Heart right ventricle (tissue), 16 donors: ENCODE results near the gene WDR1. TPM values are rescaled to one million over a fixed set of nuclear protein-coding genes. Genes with fewer than 3 reads are reported as not detected.

ENCODE experiments used
- ATAC-seq, 8 donors: fragments of 200-7000 bp; cut with Tn5 transposase; one replicate each; pipeline ENCODE4 v1.9.1; 2020; ENCODE audit warnings: mild to moderate bottlenecking in 8 of 8, moderate library complexity in 8 of 8, moderate number of reproducible peaks in 1 of 8
- DNase-seq, 2 donors: peaks; one replicate each; pipeline ENCODE4 v3.0.0-alpha.2; 2020
- H3K27ac ChIP-seq, 10 donors: fragments of 200-600 bp; sonication (generic) in 2 of 10; one replicate each; pipeline versions ENCODE4 v1.5.0 to v1.8.0; 2020 to 2022; ENCODE audit warnings: mild to moderate bottlenecking in 3 of 10
- H3K27me3 ChIP-seq, 7 donors: fragments of 200-600 bp; one replicate each; pipeline ENCODE4 v1.8.0; 2021 to 2022; ENCODE audit warnings: mild to moderate bottlenecking in 2 of 7
- H3K36me3 ChIP-seq, 9 donors: fragments of 200-600 bp; sonication (generic) in 1 of 9; one replicate each; pipeline versions ENCODE4 v1.5.0 to v1.8.0; 2020 to 2022; ENCODE audit warnings: mild to moderate bottlenecking in 2 of 9
- H3K4me1 ChIP-seq, 9 donors: fragments of 200-600 bp; sonication (generic) in 1 of 9; one replicate each; pipeline versions ENCODE4 v1.5.0 to v1.8.0; 2020 to 2022; ENCODE audit warnings: mild to moderate bottlenecking in 4 of 9
- H3K4me3 ChIP-seq, 10 donors: fragments of 200-600 bp; sonication (generic) in 2 of 10; one replicate each; pipeline versions ENCODE4 v1.5.0 to v1.8.0; 2020 to 2022; ENCODE audit warnings: mild to moderate bottlenecking in 7 of 10, moderate library complexity in 2 of 10
- H3K9me3 ChIP-seq, 11 donors: fragments of 200-600 bp in 10 of 11; sonication (generic) in 2 of 11; one replicate each; pipeline versions ENCODE4 v1.5.0 to v1.8.0; 2013 to 2022; ENCODE audit warnings: mild to moderate bottlenecking in 2 of 11, control low read depth in 1 of 11, moderate library complexity in 1 of 11
- CTCF ChIP-seq, 9 donors: fragments of 200-600 bp; sonication (generic) in 2 of 9; IDR thresholded peaks; one replicate each; pipeline versions ENCODE4 v1.5.0 to v1.8.0; 2021 to 2022; ENCODE audit warnings: antibody characterized with exemption in 9 of 9, mild to moderate bottlenecking in 5 of 9, moderate library complexity in 1 of 9
- WGBS, 2 donors: extraction: QIAGEN DNeasy Blood & Tissue Kit; methylation state at CpG; one replicate each; pipeline ENCODE4 v1.1.7; 2013; ENCODE audit warnings: inconsistent platforms in 1 of 2; 5-methylcytosine and 5-hydroxymethylcytosine counted together
- intact Hi-C, 10 donors: fragments of 100-400 bp; cut with DNase I; formaldehyde crosslinking; loops; one replicate each; pipeline versions ENCODE4 v1.11.1 to v1.14.2; 2022
- polyA plus RNA-seq, 2 donors: library from polyadenylated mRNA; stranded (reverse); fragments of 200-250 nt; gene quantifications; one replicate each; pipeline ENCODE4 v1.2.3, GENCODE V29; 2013
- total RNA-seq, 10 donors: library from RNA; stranded (reverse); fragmentation: NEBNext Ultra II Directional in 3 of 10; extraction: Animal tissue kit (Norgen Biotek cat#: 25700) in 3 of 10; gene quantifications; one replicate each; pipeline versions ENCODE4 v1.2.1 to v1.2.4, GENCODE V29; 2021 to 2023
- donor health status: Arrhythmogenic right ventricular cardiomyopathy.
- donor health status: ischemic (EF 13 %, LVEDD 7.1; RV severe dilation, severe dysfunction).
- donor health status: healthy with polysubstance abuse.
- donor health status: DM: no; HTN: yes; CAD: no.
- donor health status: DM: no; HTN: no; CAD: no.
- donor health status: ischemic (EF 25% LVEDD 6.9; RV normal size, moderate dysfunction).
- donor health status: ischemic (EF 25% LVEDD 5.7; RV mildly dilated, moderate dysfunction).
- donor health status: healthy.
- donor health status: DM: yes; HTN: yes; CAD: no.
- donor health status: Ischemic cardiomyopathy.
- donor health status: ischemic (EF 35%, LVEDD 5.7; RV mildly dilated, moderate dysfunction).
- donor health status: nonischemic (EF 11% LVEDD 7.7; RV severe dilation, severe dysfunction).
- donor health status: DM: yes; HTN: yes; CAD: no.
- donor health status: PGD.
- donor health status: ischemic (EF 29% LVEDD 5.4; RV normal size, mild dysfunction).
- donor health status: nonischemic (EF 23%, LVEDD 6.1; RV moderate dilation, normal function).

WDR1 gene
- total and polyA plus RNA-seq, 12 donors: 51.9 to 302 (median 177) TPM

DNA sequence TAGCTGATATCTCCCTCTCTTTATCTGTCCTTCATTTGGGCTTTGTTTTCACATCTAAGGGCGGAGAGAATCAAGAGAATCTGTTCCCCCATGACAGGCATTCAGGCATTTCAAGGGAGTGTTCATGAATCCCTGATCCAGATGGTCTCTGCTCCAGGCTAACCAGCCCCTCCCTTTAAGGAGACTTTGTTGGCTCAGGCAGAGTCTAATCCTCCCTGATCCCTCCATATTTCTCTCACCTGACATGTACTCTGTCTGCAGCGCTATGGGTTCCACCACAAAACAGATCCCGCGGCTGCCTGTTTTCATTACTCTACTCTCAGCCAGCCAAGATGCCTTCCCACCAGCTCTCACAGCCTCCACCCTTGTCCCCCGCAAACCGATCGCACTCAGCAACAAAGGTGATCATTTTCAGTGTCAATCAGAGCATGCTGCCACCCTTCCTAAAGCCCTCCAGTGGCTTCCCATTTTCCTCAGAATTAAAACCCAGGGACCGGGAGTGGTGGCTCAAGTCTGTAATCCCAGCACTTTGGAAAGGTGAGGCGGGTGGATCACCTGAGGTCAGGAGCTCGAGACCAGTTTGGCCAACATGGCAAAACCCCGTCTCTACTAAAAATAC is 65.0 kb downstream of the WDR1 start:
- H3K4me3 ChIP-seq: no peak overlapping the region
- ATAC-seq (no peak), DNase-seq (no peak)
- intact Hi-C loops: loop anchor here in 1 of 10 donors (2.0 kb wide), 1 partner anchor 19 kb away; no protein-coding TSS in a partner anchor
- 91 to 94% methylated on average over 11 of the region's 11 CpGs for WGBS, 2 donors
- H3K4me1 ChIP-seq: peaks cover 0 to 32% (median 12%) of the 10 kb centered on the region in 9 donors
- no peaks in the 10 kb centered on the region for H3K36me3 ChIP-seq
- H3K27me3 ChIP-seq: no peaks in the 10 kb centered on the region
- no peaks in the 10 kb centered on the region for H3K9me3 ChIP-seq
- no peak for TF ChIP-seq CTCF (IDR thresholded peaks at IDR 0.05)
- H3K27ac ChIP-seq: no peak overlapping the region

DNA sequence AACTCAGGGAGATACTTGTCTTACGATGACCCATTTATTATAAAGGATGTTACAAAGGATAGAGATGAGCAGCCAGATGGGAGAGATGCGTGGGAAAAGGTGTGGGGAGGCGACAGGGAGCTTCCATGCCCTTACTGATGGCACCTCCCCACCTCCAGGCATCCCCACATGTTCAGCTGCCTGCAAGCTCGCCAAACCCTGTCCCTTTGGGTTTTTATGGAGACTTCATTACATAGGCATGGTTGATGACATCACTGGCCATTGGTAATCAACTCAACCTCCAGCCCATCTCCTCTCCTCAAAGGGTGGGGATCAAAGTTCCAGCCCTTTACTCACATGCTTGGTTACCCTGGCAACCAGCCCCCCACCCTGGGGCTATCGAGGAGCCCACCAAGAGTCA is 65.9 kb downstream of the WDR1 start:
- TF ChIP-seq CTCF (IDR thresholded peaks at IDR 0.05): no peak
- intact Hi-C loops: no loop called here
- Histone ChIP-seq H3K4me3 (no peak overlapping the region), H3K36me3 (no peaks in the 10 kb centered on the region), H3K27me3 (no peaks in the 10 kb centered on the region), H3K27ac (no peak overlapping the region), H3K9me3 (no peaks in the 10 kb centered on the region), H3K4me1 (peaks cover 0 to 32% (median 12%) of the 10 kb centered on the region in 9 donors)
- WGBS, 2 donors: 84 to 91% methylated on average over 5 of the region's 5 CpGs
- DNase-seq (no peak), ATAC-seq (no peak)

- no peak for ATAC-seq
- WGBS, 2 donors: 88% methylated on average over 3 of the region's 3 CpGs
Observed at GRCh38 chr4:10050261-10050661, 66.3 kb downstream of the WDR1 start.

DNA sequence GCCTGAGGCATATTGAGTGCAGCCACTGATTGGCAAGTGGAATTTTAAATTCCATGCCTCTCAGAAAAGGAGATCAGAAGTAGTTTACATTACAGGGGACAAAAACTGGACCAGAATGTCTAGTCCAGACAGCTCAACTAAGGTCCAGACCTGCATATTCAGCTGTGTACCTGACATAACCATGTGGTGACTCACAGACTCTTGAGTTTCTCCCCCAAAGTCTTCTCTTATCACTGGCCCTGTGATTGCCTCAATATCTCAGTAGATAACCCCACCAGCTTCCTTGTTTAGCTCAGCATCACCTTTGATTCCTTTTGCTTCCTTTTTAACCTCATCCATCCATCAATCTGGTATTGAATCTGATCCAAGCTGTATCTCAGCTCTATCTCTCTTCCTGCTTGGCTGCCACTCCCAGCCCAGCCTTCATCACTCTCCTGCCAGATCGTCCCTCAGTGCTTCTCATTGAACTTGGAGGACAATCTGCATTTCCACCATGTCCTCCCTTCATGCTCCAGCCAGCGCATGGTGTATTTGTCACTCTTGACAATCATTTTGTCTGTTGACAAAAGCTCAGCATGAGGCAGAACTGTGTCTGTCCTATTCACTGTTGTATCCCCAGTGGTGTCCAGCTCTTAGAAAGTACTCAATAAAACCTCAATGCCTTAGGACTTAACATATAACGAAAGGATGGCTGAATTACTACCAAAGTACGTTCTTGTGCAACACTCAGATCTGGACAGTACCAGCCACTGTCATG is 67.5 kb downstream of the WDR1 start:
- DNase-seq (no peak), ATAC-seq (no peak)
- H3K4me3 ChIP-seq: no peak overlapping the region
- intact Hi-C loops: loop anchor here in 1 of 10 donors (5.0 kb wide), 1 partner anchor 398 kb away; no protein-coding TSS in a partner anchor
- H3K9me3 ChIP-seq: no peaks in the 10 kb centered on the region
- H3K36me3 ChIP-seq: no peaks in the 10 kb centered on the region
- TF ChIP-seq CTCF (IDR thresholded peaks at IDR 0.05): no peak
- H3K27ac ChIP-seq: no peak overlapping the region
- WGBS, 2 donors: 65 to 77% methylated on average over 4 of the region's 4 CpGs
- no peaks in the 10 kb centered on the region for H3K27me3 ChIP-seq
- H3K4me1 ChIP-seq: peaks cover 0 to 20% (median 4%) of the 10 kb centered on the region in 9 donors

More at GRCh38 chr4:10050261-10050661, 66.3 kb downstream of the WDR1 start:
- TF ChIP-seq CTCF (IDR thresholded peaks at IDR 0.05): no peak
- Histone ChIP-seq H3K4me3 (no peak overlapping the region), H3K27ac (no peak overlapping the region), H3K9me3 (no peaks in the 10 kb centered on the region), H3K36me3 (no peaks in the 10 kb centered on the region), H3K27me3 (no peaks in the 10 kb centered on the region), H3K4me1 (peaks cover 0 to 29% (median 12%) of the 10 kb centered on the region in 9 donors)
- no peak for DNase-seq
- intact Hi-C loops: no loop called here
